SK-N-SH (cell line): ENCODE results near the gene GPD1. TPM values are rescaled to one million over a fixed set of nuclear protein-coding genes. Genes with fewer than 3 reads are reported as not detected.

ENCODE experiments used
- CTCF ChIA-PET: fragments of 300-600, 350-600 bp; formaldehyde crosslinking; extraction: SDS; loops from one replicate; lab custom pipeline; 2021; lab: Yijun Ruan, JAX
- POLR2A ChIA-PET: fragments of 350-600 bp; sonication (Branson Sonifier 250); formaldehyde crosslinking; extraction: SDS; loops from one replicate; lab custom pipeline; 2020; ENCODE audit warnings: antibody characterized with exemption, inconsistent platforms; lab: Yijun Ruan, JAX
- DNase-seq: peaks from one replicate; pipeline ENCODE4 v3.0.0; 2012
- H2AFZ ChIP-seq: fragments of 200-600 bp; sonication (generic); 2 replicates; pipeline ENCODE4 v1.8.1; 2016; ENCODE audit warnings: antibody characterized with exemption, mild to moderate bottlenecking, low read depth
- H3F3A ChIP-seq: fragments of 200-600 bp; sonication (generic); replicated peaks from 2 replicates; pipeline ENCODE3; 2016; ENCODE audit warnings: antibody characterized with exemption, mild to moderate bottlenecking; ENCODE audit not compliant: insufficient read depth
- H3K27ac ChIP-seq, 2 experiments: fragments of 200-500 bp in 1 of 2; fragments of 200-600 bp in 1 of 2; sonication (Bioruptor generic) in 1 of 2; sonication (generic), shearing (Covaris generic) in 1 of 2; 2 replicates each; pipeline versions ENCODE4 v1.5.1 to v1.6.1; 2014 to 2016; ENCODE audit warnings: low read depth in 2 of 2, inconsistent platforms in 1 of 2, low read length in 1 of 2, mild to moderate bottlenecking in 1 of 2, mixed read lengths in 1 of 2
- H3K27me3 ChIP-seq: fragments of 200-600 bp; sonication (generic), shearing (Covaris generic); 2 replicates; pipeline ENCODE4 v1.6.1; 2016; ENCODE audit warnings: mixed run types; ENCODE audit not compliant: insufficient read depth
- H3K36me3 ChIP-seq, 2 experiments: fragments of 200-500 bp in 1 of 2; fragments of 200-600 bp in 1 of 2; sonication (Bioruptor generic) in 1 of 2; sonication (generic) in 1 of 2; replicated peaks in 1 of 2; 2 replicates each; pipeline versions ENCODE3 to v1.5.1; 2014 to 2016; ENCODE audit warnings: low read length in 1 of 2, mild to moderate bottlenecking in 1 of 2; ENCODE audit not compliant: insufficient read depth in 2 of 2, control insufficient read depth in 1 of 2
- H3K4me1 ChIP-seq, 2 experiments: fragments of 200-500 bp in 1 of 2; fragments of 200-600 bp in 1 of 2; sonication (Bioruptor generic) in 1 of 2; sonication (generic), shearing (Covaris generic) in 1 of 2; 2 replicates each; pipeline versions ENCODE4 v1.5.1 to v1.6.1; 2014 to 2016; ENCODE audit warnings: low read depth in 1 of 2, low read length in 1 of 2, mixed run types in 1 of 2; ENCODE audit not compliant: insufficient read depth in 2 of 2, control insufficient read depth in 1 of 2
- H3K4me2 ChIP-seq: fragments of 200-600 bp; sonication (generic), shearing (Covaris generic); 2 replicates; pipeline ENCODE4 v1.6.1; 2017; ENCODE audit warnings: mixed run types
- H3K4me3 ChIP-seq, 2 experiments: fragments of 200-500 bp in 1 of 2; fragments of 200-600 bp in 1 of 2; sonication (Bioruptor generic) in 1 of 2; sonication (generic), shearing (Covaris generic) in 1 of 2; 2 replicates each; pipeline versions ENCODE4 v1.5.1 to v1.8.1; 2014 to 2016; ENCODE audit warnings: low read depth in 2 of 2, inconsistent platforms in 1 of 2, low read length in 1 of 2, mild to moderate bottlenecking in 1 of 2, mixed read lengths in 1 of 2, moderate library complexity in 1 of 2
- H3K79me2 ChIP-seq: fragments of 200-600 bp; sonication (generic); 2 replicates; pipeline ENCODE4 v1.8.1; 2017; ENCODE audit warnings: mild to moderate bottlenecking; ENCODE audit not compliant: insufficient read depth
- H3K9ac ChIP-seq: fragments of 200-600 bp; sonication (generic); 2 replicates; pipeline ENCODE4 v1.6.1; 2017; ENCODE audit warnings: mixed run types
- H3K9me2 ChIP-seq: fragments of 200-600 bp; sonication (generic); 2 replicates; pipeline ENCODE4 v1.6.1; 2017; ENCODE audit warnings: mixed run types
- H3K9me3 ChIP-seq: fragments of 200-600 bp; sonication (generic); 2 replicates; pipeline ENCODE4 v1.6.1; 2017; ENCODE audit warnings: mixed run types, mild to moderate bottlenecking, moderate library complexity
- H4K20me1 ChIP-seq: fragments of 200-600 bp; sonication (generic); 2 replicates; pipeline ENCODE4 v1.6.1; 2017; ENCODE audit warnings: mild to moderate bottlenecking, mixed run types; ENCODE audit not compliant: insufficient read depth
- CHD2 ChIP-seq: fragments of 150-350 bp; IDR thresholded peaks from 2 replicates; pipeline ENCODE4 v1.6.1; 2018; ENCODE audit warnings: low read length; ENCODE audit not compliant: partially characterized antibody
- ELF1 ChIP-seq: IDR thresholded peaks from 2 replicates; pipeline ENCODE4 v1.4.0; 2012
- FOXM1 ChIP-seq: IDR thresholded peaks from 2 replicates; pipeline ENCODE4 v1.4.0; 2012; ENCODE audit warnings: low read depth, mild to moderate bottlenecking
- GABPA ChIP-seq: IDR thresholded peaks from 2 replicates; pipeline ENCODE4 v1.4.0; 2012; ENCODE audit warnings: low read depth, mild to moderate bottlenecking
- IRF3 ChIP-seq: fragments of 150-350 bp; IDR thresholded peaks from 2 replicates; pipeline ENCODE4 v1.6.1; 2016; ENCODE audit warnings: mild to moderate bottlenecking, low read depth, low read length
- NFIC ChIP-seq: IDR thresholded peaks from 2 replicates; pipeline ENCODE4 v1.4.0; 2012; ENCODE audit warnings: borderline replicate concordance
- NRF1 ChIP-seq: IDR thresholded peaks from 2 replicates; pipeline ENCODE4 v1.6.1; 2012; ENCODE audit warnings: low read depth, mild to moderate bottlenecking, low read length
- SMC3 ChIP-seq: IDR thresholded peaks from 2 replicates; pipeline ENCODE4 v1.6.1; 2012; ENCODE audit warnings: low read depth, low read length, improper control_type of control experiment
- TAF1 ChIP-seq: IDR thresholded peaks from 2 replicates; pipeline ENCODE4 v1.6.1; 2012; ENCODE audit warnings: low read depth, mild to moderate bottlenecking, low read length, moderate library complexity, borderline replicate concordance
- ZBTB33 ChIP-seq: IDR thresholded peaks from 2 replicates; pipeline ENCODE4 v1.4.0; 2012; ENCODE audit warnings: low read depth, borderline replicate concordance
- WGBS: methylation state at CpG from one replicate; pipeline ENCODE4 v1.1.6; 2017; ENCODE audit warnings: low lambda C conversion rate; 5-methylcytosine and 5-hydroxymethylcytosine counted together
- polyA plus RNA-seq, 3 experiments: library from polyadenylated mRNA; depleted of rRNA; stranded (reverse); fragments of >200 nt; gene quantifications; 2 replicates each; pipeline ENCODE4 v1.2.3, GENCODE V29; 2012
- TF ChIP-seq, protein P1 (sequence below): IDR thresholded peaks from 2 replicates; pipeline ENCODE4 v1.4.0; 2012; ENCODE audit warnings: low read depth
- TF ChIP-seq, protein P2 (sequence below): fragments of 200-600 bp; sonication (generic); IDR thresholded peaks from 2 replicates; pipeline ENCODE4 v1.6.1; 2017; ENCODE audit warnings: antibody characterized with exemption, mild to moderate bottlenecking, moderate library complexity

GPD1 gene
- polyA plus RNA-seq, 1 of the 3 experiments (the other 2 are of a cell fraction) = 0.07 TPM

GRCh38 chr12:50105913-50106450, 2.2 kb downstream of the GPD1 start:
- no peak overlapping the region for H3K4me2 ChIP-seq
- peaks cover 4 to 6% of the 10 kb centered on the region in 2 experiments for H3K36me3 ChIP-seq
- CTCF ChIA-PET = interaction anchor here (1.0 to 1.4 kb wide), 4 partner anchors 18 to 76 kb away, joined by 3 to 7 read pairs (median 3); no protein-coding TSS in a partner anchor
- peaks cover 10 to 34% of the 10 kb centered on the region in 2 experiments; a peak in 2 of 4 replicates for H3K4me1 ChIP-seq
- no peak for DNase-seq
- WGBS = 89% methylated on average over 11 of the region's 12 CpGs
- no peak overlapping the region for H3K9ac ChIP-seq
- no peaks in the 10 kb centered on the region for H3K9me2 ChIP-seq
- no peaks in the 10 kb centered on the region for H3K79me2 ChIP-seq
- H3K9me3 ChIP-seq = no peaks in the 10 kb centered on the region
- no peak overlapping the region for H2AFZ ChIP-seq
- POLR2A ChIA-PET = no interaction called here
- TF ChIP-seq, protein P1, sequence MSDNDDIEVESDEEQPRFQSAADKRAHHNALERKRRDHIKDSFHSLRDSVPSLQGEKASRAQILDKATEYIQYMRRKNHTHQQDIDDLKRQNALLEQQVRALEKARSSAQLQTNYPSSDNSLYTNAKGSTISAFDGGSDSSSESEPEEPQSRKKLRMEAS = no peak
- TF ChIP-seq SMC3 (no peak), ELF1 (no peak), TAF1 (no peak), GABPA (no peak), FOXM1 (no peak), NRF1 (no peak), IRF3 (no peak), NFIC (no peak), CHD2 (no peak), ZBTB33 (no peak)
- TF ChIP-seq, protein P2, sequence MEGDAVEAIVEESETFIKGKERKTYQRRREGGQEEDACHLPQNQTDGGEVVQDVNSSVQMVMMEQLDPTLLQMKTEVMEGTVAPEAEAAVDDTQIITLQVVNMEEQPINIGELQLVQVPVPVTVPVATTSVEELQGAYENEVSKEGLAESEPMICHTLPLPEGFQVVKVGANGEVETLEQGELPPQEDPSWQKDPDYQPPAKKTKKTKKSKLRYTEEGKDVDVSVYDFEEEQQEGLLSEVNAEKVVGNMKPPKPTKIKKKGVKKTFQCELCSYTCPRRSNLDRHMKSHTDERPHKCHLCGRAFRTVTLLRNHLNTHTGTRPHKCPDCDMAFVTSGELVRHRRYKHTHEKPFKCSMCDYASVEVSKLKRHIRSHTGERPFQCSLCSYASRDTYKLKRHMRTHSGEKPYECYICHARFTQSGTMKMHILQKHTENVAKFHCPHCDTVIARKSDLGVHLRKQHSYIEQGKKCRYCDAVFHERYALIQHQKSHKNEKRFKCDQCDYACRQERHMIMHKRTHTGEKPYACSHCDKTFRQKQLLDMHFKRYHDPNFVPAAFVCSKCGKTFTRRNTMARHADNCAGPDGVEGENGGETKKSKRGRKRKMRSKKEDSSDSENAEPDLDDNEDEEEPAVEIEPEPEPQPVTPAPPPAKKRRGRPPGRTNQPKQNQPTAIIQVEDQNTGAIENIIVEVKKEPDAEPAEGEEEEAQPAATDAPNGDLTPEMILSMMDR = no peak
- no peak overlapping the region for H3K27ac ChIP-seq
- no peaks in the 10 kb centered on the region for H3K27me3 ChIP-seq
- no peaks in the 10 kb centered on the region for H4K20me1 ChIP-seq
- H3F3A ChIP-seq = peaks cover 11% of the 10 kb centered on the region
- no peak overlapping the region for H3K4me3 ChIP-seq
